Duodenal mucosa (tissue), 2 donors: ENCODE measurements around the gene IFIT1.
"Not testable (repeated sequence)": the region's sequence is repeated elsewhere in the genome, so short reads cannot be mapped to it uniquely, and the experiment has no call there.

Source experiments
- H3K27ac ChIP-seq: one replicate; pipeline ENCODE4 v1.7.0; 2013; ENCODE audit warnings: low read depth, low read length
- H3K27me3 ChIP-seq, 2 donors: one replicate each; pipeline ENCODE4 v1.7.0; 2013; ENCODE audit warnings: low read length in 2 of 2, control low read depth in 1 of 2; ENCODE audit not compliant: insufficient read depth in 2 of 2, control insufficient read depth in 1 of 2
- H3K36me3 ChIP-seq, 2 donors: one replicate each; pipeline ENCODE4 v1.7.0; 2013; ENCODE audit warnings: low read length in 2 of 2, control low read depth in 1 of 2; ENCODE audit not compliant: insufficient read depth in 2 of 2, control insufficient read depth in 1 of 2
- H3K4me1 ChIP-seq, 2 donors: one replicate each; pipeline ENCODE4 v1.7.0; 2013; ENCODE audit warnings: low read length in 2 of 2, control low read depth in 1 of 2; ENCODE audit not compliant: insufficient read depth in 2 of 2, control insufficient read depth in 1 of 2
- H3K4me3 ChIP-seq, 2 donors: one replicate each; pipeline ENCODE4 v1.7.0; 2013; ENCODE audit warnings: low read length in 2 of 2, low read depth in 1 of 2
- H3K9ac ChIP-seq, 2 donors: one replicate each; pipeline ENCODE4 v1.7.0; 2013; ENCODE audit warnings: low read length in 2 of 2, low read depth in 1 of 2
- H3K9me3 ChIP-seq, 2 donors: one replicate each; pipeline ENCODE4 v1.7.0; 2013; ENCODE audit warnings: low read length in 2 of 2, control low read depth in 1 of 2; ENCODE audit not compliant: control insufficient read depth in 1 of 2

Gene IFIT1

GRCh38 chr10:89431977-89432376 lies 39.6 kb downstream of the IFIT1 start:
- H3K9me3 ChIP-seq: no peaks in the 10 kb centered on the region
- no peak overlapping the region for H3K4me3 ChIP-seq
- H3K4me1 ChIP-seq: no peaks in the 10 kb centered on the region
- H3K9ac ChIP-seq: no peak overlapping the region
- no peak overlapping the region for H3K27ac ChIP-seq
- no peaks in the 10 kb centered on the region for H3K27me3 ChIP-seq
- H3K36me3 ChIP-seq: no peaks in the 10 kb centered on the region

GRCh38 chr10:89438525-89438924 lies 46.1 kb downstream of the IFIT1 start:
- Histone ChIP-seq H3K4me1 (no peaks in the 10 kb centered on the region), H3K4me3 (no peak overlapping the region), H3K27me3 (peaks cover 0 to 3% of the 10 kb centered on the region in 2 donors), H3K36me3 (no peaks in the 10 kb centered on the region), H3K27ac (no peak overlapping the region), H3K9me3 (no peaks in the 10 kb centered on the region), H3K9ac (no peak overlapping the region)

- Histone ChIP-seq H3K4me3 (no peak overlapping the region), H3K4me1 (no peaks in the 10 kb centered on the region), H3K27me3 (peaks cover 0 to 3% of the 10 kb centered on the region in 2 donors), H3K36me3 (no peaks in the 10 kb centered on the region), H3K27ac (no peak overlapping the region), H3K9me3 (no peaks in the 10 kb centered on the region), H3K9ac (no peak overlapping the region)
Observed at GRCh38 chr10:89440226-89441009, 48.0 kb downstream of the IFIT1 start.

GRCh38 chr10:89442289-89442688 lies 49.9 kb downstream of the IFIT1 start:
- Histone ChIP-seq H3K4me1 (no peaks in the 10 kb centered on the region), H3K9ac (no peak overlapping the region), H3K9me3 (no peaks in the 10 kb centered on the region), H3K36me3 (no peaks in the 10 kb centered on the region), H3K27me3 (peaks cover 0 to 3% of the 10 kb centered on the region in 2 donors), H3K4me3 (no peak overlapping the region), H3K27ac (no peak overlapping the region)

- H3K4me1 ChIP-seq, H3K9me3 ChIP-seq, H3K9ac ChIP-seq, H3K27ac ChIP-seq, H3K36me3 ChIP-seq, H3K4me3 ChIP-seq, H3K27me3 ChIP-seq: not testable (repeated sequence)
Observed at GRCh38 chr10:89444819-89445218, 52.4 kb downstream of the IFIT1 start.

GRCh38 chr10:89450901-89451300 lies 58.5 kb downstream of the IFIT1 start:
- H3K36me3 ChIP-seq: no peaks in the 10 kb centered on the region
- H3K4me1 ChIP-seq: peaks cover 0 to 3% of the 10 kb centered on the region in 2 donors
- H3K27me3 ChIP-seq: no peaks in the 10 kb centered on the region
- H3K9ac ChIP-seq: no peak overlapping the region
- no peak overlapping the region for H3K4me3 ChIP-seq
- H3K9me3 ChIP-seq: no peaks in the 10 kb centered on the region
- no peak overlapping the region for H3K27ac ChIP-seq

GRCh38 chr10:89452193-89452592 lies 59.8 kb downstream of the IFIT1 start:
- Histone ChIP-seq H3K27ac (no peak overlapping the region), H3K9ac (no peak overlapping the region), H3K27me3 (no peaks in the 10 kb centered on the region), H3K36me3 (no peaks in the 10 kb centered on the region), H3K4me3 (no peak overlapping the region), H3K4me1 (peaks cover 0 to 3% of the 10 kb centered on the region in 2 donors), H3K9me3 (no peaks in the 10 kb centered on the region)

GRCh38 chr10:89454561-89455347 lies 62.3 kb downstream of the IFIT1 start:
- Histone ChIP-seq H3K27ac (no peak overlapping the region), H3K9ac (no peak overlapping the region), H3K4me3 (no peak overlapping the region), H3K4me1 (peaks cover 0 to 3% of the 10 kb centered on the region in 2 donors), H3K27me3 (no peaks in the 10 kb centered on the region), H3K36me3 (no peaks in the 10 kb centered on the region), H3K9me3 (no peaks in the 10 kb centered on the region)
